Activated naive CD8-positive, alpha-beta T cell treated with anti-CD3 and anti-CD28 coated beads, Interleukin-2, amount 50 U/mL, for 24 hours (primary cell): ENCODE measurements around the gene TRIM65.

Source experiments
- ATAC-seq: fragments of 150-1000 bp; cut with Tn5 transposase; one replicate; pipeline ENCODE4 v1.10.0; 2021
- DNase-seq: peaks from one replicate; pipeline ENCODE4 v3.0.0; 2021
- H3K27ac Mint-ChIP-seq: one replicate; pipeline ENCODE4 v1.8.0; 2021; ENCODE audit warnings: mild to moderate bottlenecking, mixed read lengths
- H3K27me3 Mint-ChIP-seq: one replicate; pipeline ENCODE4 v1.8.0; 2021; ENCODE audit warnings: mixed read lengths
- H3K36me3 Mint-ChIP-seq: one replicate; pipeline ENCODE4 v1.8.0; 2021; ENCODE audit warnings: low read depth, mixed read lengths
- H3K4me1 Mint-ChIP-seq: one replicate; pipeline ENCODE4 v1.8.0; 2021; ENCODE audit warnings: mixed read lengths
- H3K4me3 Mint-ChIP-seq: one replicate; pipeline ENCODE4 v1.8.0; 2021; ENCODE audit warnings: mild to moderate bottlenecking, moderate library complexity, mixed read lengths
- H3K9me3 Mint-ChIP-seq: one replicate; pipeline ENCODE4 v1.8.0; 2021; ENCODE audit warnings: mixed read lengths

The TRIM65 gene

DNA sequence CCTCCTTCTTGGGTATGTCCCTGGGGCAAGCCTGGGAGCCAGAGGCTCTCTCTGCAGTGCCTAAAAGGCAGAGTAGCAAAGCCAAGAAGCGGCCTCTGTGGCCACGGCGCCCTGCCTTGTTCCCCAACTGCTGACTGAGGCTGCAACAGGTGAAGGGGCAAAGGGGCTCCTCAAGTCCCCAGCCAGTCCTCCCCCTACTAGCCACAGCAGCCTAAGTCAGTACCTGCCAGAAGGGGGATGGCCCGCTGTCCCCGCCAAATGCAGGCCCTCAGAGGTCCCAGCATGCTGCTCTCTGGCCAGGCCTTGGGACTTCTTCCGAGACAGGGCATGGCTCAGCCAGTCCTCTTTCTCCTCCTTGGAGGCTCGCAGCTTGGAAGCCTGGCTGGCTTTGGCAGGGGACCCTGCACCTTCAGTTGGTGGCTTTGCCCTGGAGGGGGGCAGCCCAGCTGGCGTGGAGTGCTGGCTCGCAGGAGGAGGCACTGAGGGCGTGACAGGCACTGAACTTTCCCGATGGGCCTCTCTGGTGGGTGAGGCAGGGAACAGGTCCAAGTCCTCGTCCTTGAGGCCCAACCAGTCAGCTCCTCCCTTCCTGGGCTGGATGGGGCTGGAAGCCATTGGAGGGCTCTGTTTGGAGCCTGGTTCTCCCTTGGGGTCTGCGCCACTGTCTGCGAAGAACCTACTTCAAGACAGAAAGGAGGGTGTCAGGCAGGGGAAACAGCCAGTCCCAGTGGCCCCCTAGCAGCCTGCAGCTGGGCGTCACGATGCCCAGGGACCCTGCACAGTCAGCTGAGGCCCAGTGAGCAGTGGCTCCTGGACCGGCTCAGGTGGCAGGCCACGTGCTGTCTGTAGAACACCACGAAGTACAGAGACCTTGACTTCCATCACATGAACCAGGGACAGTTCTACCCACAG is 26.5 kb upstream of the TRIM65 start:
- H3K36me3 Mint-ChIP-seq: peaks cover 7% of the 10 kb centered on the region
- no peaks in the 10 kb centered on the region for H3K9me3 Mint-ChIP-seq
- H3K27me3 Mint-ChIP-seq: no peaks in the 10 kb centered on the region
- H3K4me1 Mint-ChIP-seq: no peaks in the 10 kb centered on the region
- no peak overlapping the region for H3K27ac Mint-ChIP-seq
- H3K4me3 Mint-ChIP-seq: no peak overlapping the region
- no peak for DNase-seq
- no peak for ATAC-seq

DNA sequence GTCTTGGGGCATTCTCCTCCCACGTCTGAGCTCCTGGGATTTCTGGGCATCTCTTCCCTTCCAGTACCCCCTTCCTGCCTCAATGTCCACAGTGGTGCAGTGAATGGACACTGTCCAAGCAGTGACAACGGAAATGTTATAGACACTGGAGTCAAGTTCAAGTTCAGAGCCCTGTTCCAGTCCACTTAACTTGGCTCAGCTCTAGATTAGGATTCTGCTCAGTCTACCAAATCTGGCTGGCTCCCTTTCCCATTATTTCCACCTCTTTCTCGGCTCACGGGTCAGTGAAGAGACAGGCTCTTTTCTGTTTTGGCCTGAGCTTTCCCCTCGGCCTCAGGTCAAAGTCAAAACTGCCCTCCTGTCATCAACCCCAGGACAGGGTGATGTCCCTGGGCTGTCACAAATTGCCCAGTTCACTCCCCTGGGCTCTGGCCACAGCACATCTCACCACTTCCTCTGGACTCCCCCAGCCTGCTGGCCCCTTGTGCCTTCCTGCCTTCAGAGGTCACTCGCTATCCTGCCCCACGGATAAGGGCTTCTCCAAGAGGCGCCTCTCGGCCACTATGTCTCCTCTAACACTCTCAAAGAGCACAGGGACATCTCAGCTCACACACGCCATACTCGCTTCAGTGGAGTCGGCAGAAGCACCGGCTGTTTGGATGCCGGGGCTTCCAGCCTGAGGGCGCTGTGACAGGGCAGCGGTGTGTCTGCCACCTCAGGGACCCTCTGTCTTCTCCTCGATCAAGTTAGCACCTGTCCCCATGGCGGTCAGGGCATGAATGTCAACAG is 25.6 kb upstream of the TRIM65 start:
- no peaks in the 10 kb centered on the region for H3K4me1 Mint-ChIP-seq
- no peaks in the 10 kb centered on the region for H3K9me3 Mint-ChIP-seq
- H3K36me3 Mint-ChIP-seq: peaks cover 5% of the 10 kb centered on the region
- no peak overlapping the region for H3K27ac Mint-ChIP-seq
- H3K4me3 Mint-ChIP-seq: no peak overlapping the region
- H3K27me3 Mint-ChIP-seq: no peaks in the 10 kb centered on the region
- no peak for DNase-seq
- no peak for ATAC-seq

DNA sequence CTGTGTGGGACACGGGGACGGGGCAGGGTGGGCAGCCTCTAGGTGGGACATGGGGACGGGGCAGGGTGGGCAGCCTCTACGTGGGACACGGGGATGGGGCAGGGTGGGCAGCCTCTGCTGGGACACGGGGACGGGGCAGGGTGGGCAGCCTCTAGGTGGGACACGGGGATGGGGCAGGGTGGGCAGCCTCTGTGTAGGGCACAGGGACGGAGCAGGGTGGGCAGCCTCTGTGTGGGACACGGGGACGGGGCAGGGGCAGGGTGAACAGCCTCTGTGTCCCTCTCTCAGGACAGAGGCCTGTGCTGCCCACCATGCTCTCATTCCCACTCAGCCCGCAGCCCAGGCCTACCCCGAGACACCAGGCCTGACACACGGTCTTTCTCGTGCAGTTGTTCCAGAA is 24.8 kb upstream of the TRIM65 start:
- Mint-ChIP-seq H3K27ac (no peak overlapping the region), H3K36me3 (peaks cover 8% of the 10 kb centered on the region), H3K4me1 (no peaks in the 10 kb centered on the region), H3K27me3 (no peaks in the 10 kb centered on the region), H3K9me3 (no peaks in the 10 kb centered on the region), H3K4me3 (no peak overlapping the region)
- no peak for ATAC-seq
- DNase-seq: no peak

DNA sequence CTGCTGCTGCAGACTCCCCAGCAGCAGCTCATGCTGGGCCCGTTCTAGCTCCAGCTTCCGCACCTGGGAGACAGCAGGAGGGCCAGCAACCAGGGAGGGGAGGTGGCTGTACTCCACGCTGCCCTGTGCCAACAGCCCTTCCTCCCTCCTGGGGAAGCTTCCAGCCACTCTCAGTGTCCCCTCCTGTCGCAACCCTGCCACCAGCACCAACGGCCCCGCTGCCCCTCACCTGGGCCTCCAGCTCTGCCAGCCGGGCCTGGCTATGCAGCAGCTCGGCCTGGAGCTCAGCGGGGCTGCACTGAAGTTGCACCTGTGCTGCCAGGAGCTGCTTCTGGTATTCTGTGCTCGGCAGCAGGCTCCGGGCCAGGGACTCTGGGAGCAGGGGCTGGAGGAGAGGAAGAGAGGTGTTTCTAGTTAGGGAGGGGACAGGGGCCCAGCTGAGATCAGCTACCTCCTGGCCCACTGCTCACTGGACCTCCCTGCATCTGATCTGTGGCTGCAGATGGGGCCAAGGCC is 23.4 kb upstream of the TRIM65 start:
- ATAC-seq (no peak), DNase-seq (no peak)
- Mint-ChIP-seq H3K36me3 (peaks cover 8% of the 10 kb centered on the region), H3K4me3 (no peak overlapping the region), H3K27me3 (no peaks in the 10 kb centered on the region), H3K27ac (no peak overlapping the region), H3K4me1 (no peaks in the 10 kb centered on the region), H3K9me3 (no peaks in the 10 kb centered on the region)

DNA sequence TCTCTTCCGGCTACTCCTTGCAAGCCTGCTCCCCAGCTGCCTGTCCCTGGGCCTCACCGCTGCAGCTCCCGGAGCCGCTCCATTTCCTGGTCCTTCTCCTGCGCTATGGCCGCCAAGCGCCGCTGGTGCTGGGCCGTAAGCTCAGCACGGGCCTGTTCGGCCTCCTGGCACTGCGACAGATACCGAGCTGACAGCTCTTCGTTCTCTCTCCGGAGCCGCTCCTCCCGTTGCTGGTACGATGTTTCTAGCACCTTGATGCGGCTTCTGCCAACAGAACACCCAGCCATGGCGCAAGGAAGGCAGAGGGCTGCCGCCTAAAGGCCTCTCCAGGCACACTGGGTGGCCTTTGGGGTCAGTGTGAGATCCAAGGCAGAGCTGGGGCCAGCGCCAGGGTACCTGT is 22.9 kb upstream of the TRIM65 start:
- Mint-ChIP-seq H3K27me3 (no peaks in the 10 kb centered on the region), H3K4me1 (no peaks in the 10 kb centered on the region), H3K4me3 (no peak overlapping the region), H3K27ac (no peak overlapping the region), H3K9me3 (no peaks in the 10 kb centered on the region), H3K36me3 (peaks cover 8% of the 10 kb centered on the region)
- no peak for DNase-seq
- ATAC-seq: no peak

DNA sequence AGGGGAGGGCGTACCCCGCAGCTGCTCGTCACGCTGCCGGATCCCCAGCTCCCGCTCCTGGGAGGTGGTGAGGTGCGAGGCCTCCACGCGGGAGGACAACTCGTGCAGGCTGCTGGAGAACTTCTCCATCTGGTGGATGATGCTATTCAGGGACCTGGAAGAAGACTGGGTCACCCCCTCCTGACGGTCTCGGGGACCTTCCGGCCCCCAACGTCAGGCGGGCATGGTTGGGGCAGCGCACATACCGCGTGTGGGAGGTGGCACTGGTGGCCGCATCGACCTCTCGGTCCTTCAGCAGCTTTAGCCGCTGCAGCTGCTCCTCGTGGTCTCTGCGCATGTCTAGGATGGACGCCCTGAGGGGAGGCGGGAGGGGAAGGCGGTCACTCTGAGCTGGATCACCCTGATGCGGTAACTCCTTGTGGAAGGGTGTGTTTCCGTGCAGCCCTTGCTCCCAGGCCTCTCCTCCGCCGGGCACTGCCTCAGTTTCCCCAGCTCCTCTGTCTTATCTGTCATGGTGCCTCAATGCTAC is 21.2 kb upstream of the TRIM65 start:
- ATAC-seq (no peak), DNase-seq (no peak)
- no peak overlapping the region for H3K27ac Mint-ChIP-seq
- no peaks in the 10 kb centered on the region for H3K27me3 Mint-ChIP-seq
- H3K36me3 Mint-ChIP-seq: peaks cover 8% of the 10 kb centered on the region
- H3K9me3 Mint-ChIP-seq: no peaks in the 10 kb centered on the region
- H3K4me1 Mint-ChIP-seq: no peaks in the 10 kb centered on the region
- no peak overlapping the region for H3K4me3 Mint-ChIP-seq

DNA sequence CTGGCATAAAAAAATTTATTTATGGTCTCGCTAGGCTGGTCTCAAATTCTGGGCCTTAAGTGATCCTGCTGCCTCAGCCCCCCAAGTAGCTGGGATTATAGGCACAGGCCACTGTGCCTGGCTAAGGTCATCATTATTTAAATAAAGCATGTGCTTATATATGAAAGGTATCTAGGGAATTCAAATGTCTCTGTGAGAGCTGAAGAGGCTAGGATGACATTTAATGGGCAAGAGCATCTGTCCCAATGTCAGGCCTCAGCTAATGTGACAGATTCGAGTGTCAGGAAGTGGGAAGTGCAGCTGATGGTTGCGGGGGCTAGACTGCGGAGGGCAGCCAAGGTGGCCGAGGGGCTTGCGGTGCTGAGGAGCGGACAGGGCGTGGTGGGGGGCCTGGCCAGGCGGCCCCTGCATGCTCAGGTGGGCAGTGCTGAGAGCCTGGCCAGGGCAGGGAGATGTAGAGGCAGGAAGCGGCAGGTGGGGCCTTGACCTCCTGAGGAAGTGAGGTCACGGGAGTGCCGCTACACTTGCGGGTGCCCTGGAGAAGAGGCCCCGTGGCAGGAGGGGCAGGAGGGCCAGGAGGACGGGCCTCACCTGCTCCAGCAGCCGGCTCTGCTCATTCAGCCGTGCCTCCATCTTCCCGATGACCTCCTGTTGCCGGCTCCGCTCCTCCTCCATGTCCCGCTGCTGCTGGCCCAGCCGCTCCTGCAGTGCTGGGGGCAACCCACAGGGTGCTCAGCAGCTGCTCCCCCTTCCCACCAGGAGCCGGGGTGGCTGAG is 20.6 kb upstream of the TRIM65 start:
- no peaks in the 10 kb centered on the region for H3K4me1 Mint-ChIP-seq
- no peaks in the 10 kb centered on the region for H3K27me3 Mint-ChIP-seq
- no peak overlapping the region for H3K4me3 Mint-ChIP-seq
- no peak for ATAC-seq
- H3K36me3 Mint-ChIP-seq: peaks cover 8% of the 10 kb centered on the region
- no peaks in the 10 kb centered on the region for H3K9me3 Mint-ChIP-seq
- DNase-seq: no peak
- H3K27ac Mint-ChIP-seq: no peak overlapping the region

DNA sequence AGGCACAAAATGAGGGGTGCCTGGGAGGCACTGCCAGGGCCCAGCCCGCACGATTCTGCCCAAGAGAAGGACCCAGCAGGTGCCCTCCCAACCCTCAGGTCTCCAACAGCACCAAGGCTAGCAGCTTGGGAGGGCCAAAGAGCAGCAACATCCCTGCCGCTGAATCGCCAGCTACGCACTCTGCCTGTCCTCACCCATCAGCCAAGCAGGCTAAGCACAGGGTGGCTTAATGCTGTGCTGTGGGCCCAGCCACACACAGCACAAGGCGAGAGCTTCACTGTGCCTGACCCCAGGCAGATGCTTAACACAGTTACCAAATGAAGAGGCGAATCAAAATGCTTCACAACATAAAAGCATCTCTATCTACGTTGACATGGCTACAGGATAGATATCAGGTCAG is 18.5 kb upstream of the TRIM65 start:
- peaks cover 5% of the 10 kb centered on the region for H3K36me3 Mint-ChIP-seq
- no peaks in the 10 kb centered on the region for H3K4me1 Mint-ChIP-seq
- H3K27ac Mint-ChIP-seq: no peak overlapping the region
- DNase-seq: no peak
- H3K27me3 Mint-ChIP-seq: no peaks in the 10 kb centered on the region
- no peak for ATAC-seq
- H3K9me3 Mint-ChIP-seq: no peaks in the 10 kb centered on the region
- no peak overlapping the region for H3K4me3 Mint-ChIP-seq

DNA sequence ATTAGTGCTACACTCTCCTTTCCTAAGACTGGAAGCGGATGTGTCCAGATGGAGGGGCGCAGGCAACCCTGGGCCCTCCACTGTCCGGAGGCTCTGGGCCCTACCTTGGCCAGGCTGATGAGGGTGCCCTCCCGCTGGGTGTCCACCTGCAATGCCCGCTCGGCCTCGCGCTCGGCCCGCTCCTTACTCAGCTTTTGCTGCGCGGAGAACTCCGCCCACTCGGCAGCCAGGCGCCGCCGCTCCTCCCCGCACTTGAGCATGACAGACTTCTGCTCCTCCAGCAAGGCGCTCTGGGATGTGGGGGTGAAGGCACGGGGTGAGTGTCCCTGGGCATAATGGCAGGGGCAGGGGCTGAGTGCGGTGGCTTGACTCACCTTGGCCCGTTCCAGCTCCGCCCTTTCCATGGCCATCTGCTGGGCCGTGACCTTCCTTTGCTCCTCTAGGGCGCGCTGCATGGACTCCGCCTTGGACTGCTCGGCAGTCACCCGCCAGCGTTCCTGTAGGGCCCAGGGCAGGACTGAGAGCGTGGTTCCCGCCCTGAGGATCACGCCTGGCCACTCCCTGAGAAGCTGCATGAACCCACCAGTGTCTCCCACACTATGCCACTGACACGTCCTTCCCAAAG is 18.0 kb upstream of the TRIM65 start:
- H3K27me3 Mint-ChIP-seq: no peaks in the 10 kb centered on the region
- no peak for DNase-seq
- H3K27ac Mint-ChIP-seq: no peak overlapping the region
- ATAC-seq: no peak
- peaks cover 5% of the 10 kb centered on the region for H3K36me3 Mint-ChIP-seq
- H3K9me3 Mint-ChIP-seq: no peaks in the 10 kb centered on the region
- no peak overlapping the region for H3K4me3 Mint-ChIP-seq
- peaks cover 1% of the 10 kb centered on the region for H3K4me1 Mint-ChIP-seq

DNA sequence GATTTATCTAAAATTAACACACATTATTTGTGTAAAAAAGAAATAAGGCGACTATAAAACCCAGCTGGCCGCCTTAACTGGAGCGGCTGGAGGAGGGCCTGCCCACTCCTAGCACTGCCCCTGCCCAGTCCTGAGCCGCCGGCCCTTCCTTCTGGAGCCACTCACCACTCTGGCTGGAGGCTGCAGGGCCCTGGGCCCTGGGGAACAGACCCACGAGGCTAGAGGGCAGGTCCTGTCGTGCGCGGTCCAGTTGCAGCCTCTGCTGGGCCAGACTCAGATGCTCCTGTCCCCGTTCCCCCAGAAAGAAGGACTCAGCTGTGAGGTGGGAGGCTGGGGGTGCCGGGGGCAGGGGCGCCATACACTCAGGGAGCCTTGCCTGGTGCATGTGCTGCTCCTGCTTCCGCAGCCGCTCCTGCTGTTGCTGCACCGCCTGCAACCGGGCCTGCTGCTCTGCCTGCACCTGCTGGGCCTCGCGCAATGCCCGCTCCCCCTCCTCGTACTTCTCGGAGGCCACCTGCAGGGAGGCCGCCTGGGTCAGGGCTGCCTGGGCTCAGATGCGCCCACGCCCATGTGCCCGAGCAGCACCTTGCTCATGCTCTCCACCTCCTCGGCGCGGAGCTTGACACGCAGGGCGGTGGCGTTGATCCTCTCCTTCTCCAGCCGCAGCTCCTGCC is 16.9 kb upstream of the TRIM65 start:
- ATAC-seq: no peak
- no peak overlapping the region for H3K4me3 Mint-ChIP-seq

DNA sequence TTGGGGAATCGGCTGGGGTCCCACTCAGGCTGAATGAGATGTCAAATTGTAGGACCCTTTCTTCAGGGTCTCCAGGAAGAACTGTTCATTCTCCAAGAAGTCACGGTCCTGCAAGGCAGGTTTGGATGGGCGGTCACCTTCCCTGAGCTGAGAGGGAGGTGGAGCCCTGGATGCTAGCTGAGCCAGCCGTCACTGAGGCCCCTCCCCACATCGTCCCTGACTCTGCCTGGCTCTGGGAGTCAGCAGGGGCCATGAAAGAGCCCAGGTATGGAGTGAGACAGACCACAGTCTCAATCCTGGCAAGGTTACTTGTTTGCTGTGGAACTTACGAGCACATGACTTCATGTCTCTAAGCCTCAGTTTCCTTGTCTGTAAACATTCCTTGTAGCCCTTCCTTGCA is 13.9 kb upstream of the TRIM65 start:
- DNase-seq (no peak), ATAC-seq (no peak)
- H3K27me3 Mint-ChIP-seq: no peaks in the 10 kb centered on the region
- H3K9me3 Mint-ChIP-seq: no peaks in the 10 kb centered on the region
- H3K36me3 Mint-ChIP-seq: peaks cover 2% of the 10 kb centered on the region
- H3K27ac Mint-ChIP-seq: no peak overlapping the region
- H3K4me1 Mint-ChIP-seq: peaks cover 6% of the 10 kb centered on the region
- no peak overlapping the region for H3K4me3 Mint-ChIP-seq

More for the DNA sequence above, 16.9 kb upstream of the TRIM65 start:
- no peak for DNase-seq
- H3K36me3 Mint-ChIP-seq: peaks cover 5% of the 10 kb centered on the region
- H3K27ac Mint-ChIP-seq: no peak overlapping the region
- H3K27me3 Mint-ChIP-seq: no peaks in the 10 kb centered on the region
- H3K9me3 Mint-ChIP-seq: no peaks in the 10 kb centered on the region
- H3K4me1 Mint-ChIP-seq: peaks cover 1% of the 10 kb centered on the region

DNA sequence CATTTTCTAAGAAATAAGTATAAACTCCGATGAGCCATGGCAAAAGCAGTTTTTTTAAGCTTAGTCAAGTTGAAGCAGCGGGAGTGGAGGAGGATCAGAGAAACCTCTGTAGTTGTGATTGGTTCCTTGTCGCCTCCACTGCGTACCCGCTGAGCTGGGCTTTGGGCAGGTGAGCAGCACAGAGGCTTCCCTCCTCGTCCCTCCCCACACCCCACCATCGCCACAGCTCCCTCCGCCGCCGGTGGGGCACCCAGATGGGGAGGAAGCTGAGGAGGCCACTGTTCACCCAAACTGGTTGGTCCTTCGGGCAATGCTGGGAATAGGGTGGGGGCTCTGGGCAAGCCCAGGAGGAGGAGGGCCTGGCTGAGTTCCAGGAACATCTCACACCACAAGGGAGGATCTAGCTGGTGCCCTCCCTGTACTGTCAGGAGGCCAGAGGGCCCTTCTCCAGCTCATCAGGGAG is 13.1 kb upstream of the TRIM65 start:
- DNase-seq: no peak
- no peak overlapping the region for H3K4me3 Mint-ChIP-seq
- H3K4me1 Mint-ChIP-seq: peaks cover 10% of the 10 kb centered on the region
- peaks cover 2% of the 10 kb centered on the region for H3K36me3 Mint-ChIP-seq
- H3K27ac Mint-ChIP-seq: no peak overlapping the region
- H3K27me3 Mint-ChIP-seq: no peaks in the 10 kb centered on the region
- no peak for ATAC-seq
- no peaks in the 10 kb centered on the region for H3K9me3 Mint-ChIP-seq

DNA sequence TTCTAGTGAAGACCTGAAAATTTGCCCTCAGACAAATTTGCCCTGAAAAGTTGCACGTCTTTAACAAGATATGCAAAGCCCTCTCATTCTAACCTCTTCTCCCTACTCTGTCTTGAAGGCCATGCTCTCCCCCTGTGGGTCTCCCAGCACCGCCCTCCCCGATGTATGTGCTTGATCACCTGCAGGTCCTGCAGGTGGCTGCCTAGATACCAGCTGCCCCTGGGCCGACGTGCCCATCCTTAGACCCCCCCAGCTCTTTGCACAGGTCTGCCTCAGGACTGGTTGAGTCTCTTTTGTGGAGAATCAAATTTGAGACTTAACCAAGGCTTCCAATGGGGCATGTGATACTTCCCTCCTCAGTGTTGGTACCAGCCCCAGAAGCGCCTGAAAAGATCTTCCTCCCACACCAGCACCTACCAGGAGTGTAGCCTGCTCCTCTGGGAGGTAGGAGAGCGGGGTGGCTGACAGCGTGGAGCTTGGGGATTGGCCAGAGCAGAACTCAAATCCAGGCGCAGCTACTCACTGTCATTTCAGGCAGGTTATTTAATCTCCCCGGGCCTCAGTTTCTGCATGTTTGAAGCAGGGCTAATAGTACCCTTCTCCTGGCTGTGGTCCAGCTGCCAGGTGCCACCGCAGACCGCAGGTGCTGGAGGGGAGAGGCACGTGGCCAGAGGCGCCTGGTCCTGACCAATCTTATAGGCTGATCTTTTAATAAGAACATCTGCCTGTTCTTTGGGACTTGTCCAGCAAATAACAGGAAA is 12.5 kb upstream of the TRIM65 start:
- ATAC-seq: no peak
- DNase-seq: no peak
- H3K4me3 Mint-ChIP-seq: no peak overlapping the region
- no peaks in the 10 kb centered on the region for H3K9me3 Mint-ChIP-seq
- peaks cover 2% of the 10 kb centered on the region for H3K36me3 Mint-ChIP-seq
- no peak overlapping the region for H3K27ac Mint-ChIP-seq
- H3K4me1 Mint-ChIP-seq: peaks cover 10% of the 10 kb centered on the region
- no peaks in the 10 kb centered on the region for H3K27me3 Mint-ChIP-seq
